Activated CD4-positive, alpha-beta T cell treated with anti-CD3 and anti-CD28 coated beads for 36 hours (primary cell): ENCODE measurements around the gene DIP2C. TPM values are rescaled to one million over a fixed set of nuclear protein-coding genes. Genes with fewer than 3 reads are reported as not detected.

Source experiments
- ATAC-seq: fragments of 200-7000 bp; cut with Tn5 transposase; one replicate; pipeline ENCODE4 v1.10.0; 2021; ENCODE audit warnings: mild to moderate bottlenecking, moderate library complexity
- CTCF ChIA-PET: fragments of 350-600 bp; sonication (Branson Sonifier 250); formaldehyde crosslinking; loops from one replicate; lab custom pipeline; 2021; ENCODE audit warnings: antibody characterized with exemption; lab: Charles Lee
- POLR2A ChIA-PET: fragments of 350-600 bp; sonication (Branson Sonifier 250); formaldehyde crosslinking; loops from one replicate; lab custom pipeline; 2021; ENCODE audit warnings: antibody characterized with exemption, inconsistent platforms; lab: Charles Lee
- DNase-seq: peaks from one replicate; pipeline ENCODE4 v3.0.0-alpha.2; 2020
- H3K27ac Mint-ChIP-seq: one replicate; pipeline ENCODE4 v1.8.0; 2021; ENCODE audit warnings: mixed read lengths
- H3K27me3 Mint-ChIP-seq: one replicate; pipeline ENCODE4 v1.8.0; 2021; ENCODE audit warnings: mixed read lengths
- H3K36me3 Mint-ChIP-seq: one replicate; pipeline ENCODE4 v1.8.0; 2021; ENCODE audit warnings: low read depth, mixed read lengths
- H3K4me1 Mint-ChIP-seq: one replicate; pipeline ENCODE4 v1.8.0; 2021; ENCODE audit warnings: mixed read lengths
- H3K4me3 Mint-ChIP-seq: one replicate; pipeline ENCODE4 v1.8.0; 2021; ENCODE audit warnings: mild to moderate bottlenecking, moderate library complexity, mixed read lengths
- H3K9me3 Mint-ChIP-seq: one replicate; pipeline ENCODE4 v1.8.0; 2021; ENCODE audit warnings: low read depth, mixed read lengths
- intact Hi-C, 2 experiments: fragments of 100-400 bp; cut with DNase I in 1 of 2; cut with micrococcal nuclease in 1 of 2; formaldehyde crosslinking; loops; one replicate each; pipeline versions ENCODE4 v1.14.2 to v1.15.1; 2022 to 2024; cut with DNase I, micrococcal nuclease
- total RNA-seq, 2 experiments: library from RNA; stranded (reverse); gene quantifications; one replicate each; pipeline ENCODE4 v1.2.3, GENCODE V29; 2021

The DIP2C gene
- total RNA-seq, 2 experiments from 2014 or later, result 0.76 to 0.94 TPM

DNA sequence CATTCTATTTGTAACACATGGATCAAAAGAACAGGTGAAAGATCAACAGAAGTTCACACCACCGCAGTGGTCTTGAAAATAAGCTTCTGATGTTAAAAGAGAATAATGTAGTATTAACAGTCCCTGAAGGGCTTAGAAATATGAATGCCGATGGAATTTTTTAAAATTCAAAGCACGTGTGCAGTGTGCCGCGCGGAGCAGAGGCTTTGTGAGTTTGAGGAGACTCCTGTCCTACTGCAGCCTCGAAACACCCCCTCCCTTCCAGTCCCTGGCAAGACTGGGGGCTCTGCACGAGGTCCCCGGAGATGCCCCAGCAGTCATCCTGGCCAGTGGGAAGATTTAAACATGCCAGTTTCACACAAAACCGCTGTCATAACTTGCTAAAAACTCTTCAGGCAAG, 196.6 kb downstream of the DIP2C start:
- no peak for ATAC-seq
- no peaks in the 10 kb centered on the region for H3K9me3 Mint-ChIP-seq
- H3K27ac Mint-ChIP-seq, result no peak overlapping the region
- H3K27me3 Mint-ChIP-seq, result peaks cover 5% of the 10 kb centered on the region
- no peaks in the 10 kb centered on the region for H3K36me3 Mint-ChIP-seq
- no peak overlapping the region for H3K4me3 Mint-ChIP-seq
- H3K4me1 Mint-ChIP-seq, result no peaks in the 10 kb centered on the region
- POLR2A ChIA-PET, result no interaction called here
- intact Hi-C loops, result no loop called here
- CTCF ChIA-PET, result interaction anchor here (0.9 kb wide), 1 partner anchor 20 kb away, joined by 3 read pairs; no protein-coding TSS in a partner anchor
- DNase-seq, result no peak

DNA sequence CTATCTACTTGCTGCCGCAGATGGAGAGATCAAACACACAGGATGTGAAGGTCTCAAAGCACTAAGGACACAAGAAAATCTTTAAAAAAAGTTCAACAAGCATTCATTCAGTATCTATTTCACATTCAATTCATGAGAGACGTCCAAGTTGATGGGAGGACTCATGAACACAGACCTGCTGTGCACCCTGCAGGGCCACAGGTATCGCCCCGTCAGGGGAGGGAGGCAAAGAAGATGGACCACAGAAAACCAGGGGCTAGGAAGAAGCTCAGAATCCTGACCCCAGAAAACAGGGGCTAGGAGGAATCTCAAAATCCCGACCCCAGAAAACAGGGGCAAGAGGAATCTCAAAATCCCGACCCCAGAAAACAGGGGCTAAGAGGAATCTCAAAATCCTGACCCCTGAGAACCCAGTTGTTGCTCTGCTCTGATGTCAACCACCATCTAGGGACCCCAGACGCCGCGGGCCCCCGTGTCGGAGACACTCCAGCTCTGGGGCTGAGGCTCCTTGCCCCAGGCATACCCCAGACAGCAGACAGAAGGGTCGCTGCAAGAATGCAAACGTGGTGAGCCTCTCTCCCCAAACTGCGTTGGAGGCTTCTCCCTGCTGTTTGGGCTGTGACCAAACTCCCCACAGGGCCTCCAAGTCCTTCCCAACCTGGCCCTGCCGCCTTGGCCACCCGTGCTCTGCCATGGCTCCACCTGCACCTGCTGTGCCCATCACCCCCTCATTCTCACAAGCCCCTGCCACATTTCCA, 197.6 kb downstream of the DIP2C start:
- Mint-ChIP-seq H3K36me3 (no peaks in the 10 kb centered on the region), H3K4me3 (no peak overlapping the region), H3K4me1 (no peaks in the 10 kb centered on the region), H3K27me3 (peaks cover 5% of the 10 kb centered on the region), H3K27ac (no peak overlapping the region), H3K9me3 (no peaks in the 10 kb centered on the region)
- intact Hi-C loops, result no loop called here
- ATAC-seq (no peak), DNase-seq (no peak)
- CTCF ChIA-PET, result interaction anchor here (0.7 kb wide), 1 partner anchor 19 kb away, joined by 3 read pairs; no protein-coding TSS in a partner anchor
- POLR2A ChIA-PET, result no interaction called here

DNA sequence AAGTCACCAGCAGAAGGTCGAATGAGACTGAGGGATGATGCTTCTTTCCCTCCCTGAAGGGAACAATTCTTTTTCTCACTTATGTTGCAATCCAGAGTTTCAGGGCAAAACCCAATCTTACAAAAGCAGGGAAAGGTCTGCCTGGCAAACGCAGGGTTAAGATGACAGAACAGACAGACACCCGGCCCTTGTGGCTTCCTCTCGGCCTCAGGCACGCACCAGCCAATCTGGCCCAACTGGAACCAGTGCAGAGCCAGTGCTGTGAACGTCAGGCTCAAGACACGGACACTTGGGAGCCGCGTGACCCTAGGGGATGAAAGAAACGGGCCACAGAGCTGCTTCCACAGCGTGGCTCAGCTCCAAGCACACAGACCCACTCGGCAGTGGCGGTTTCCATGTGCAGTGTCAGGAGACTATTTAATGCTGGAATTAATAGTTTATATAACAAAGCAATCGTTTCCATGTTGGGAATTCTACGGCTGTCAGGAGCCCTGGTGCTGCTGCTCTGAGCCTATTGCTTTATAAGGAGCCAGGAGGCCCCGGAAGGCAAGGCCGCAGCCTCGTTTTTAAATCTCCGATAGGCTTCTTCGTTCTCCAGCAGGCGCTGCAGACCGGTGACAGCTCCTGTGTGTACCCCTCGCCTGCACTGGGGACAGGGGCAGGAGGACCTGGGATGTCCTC, 198.4 kb downstream of the DIP2C start:
- Mint-ChIP-seq H3K9me3 (no peaks in the 10 kb centered on the region), H3K27me3 (peaks cover 5% of the 10 kb centered on the region), H3K36me3 (no peaks in the 10 kb centered on the region), H3K4me3 (no peak overlapping the region), H3K4me1 (peaks cover 1% of the 10 kb centered on the region), H3K27ac (no peak overlapping the region)
- DNase-seq (no peak), ATAC-seq (no peak)
- CTCF ChIA-PET, result interaction anchor here (0.7 kb wide), 1 partner anchor 20 kb away, joined by 3 read pairs; no protein-coding TSS in a partner anchor
- intact Hi-C loops, result no loop called here
- POLR2A ChIA-PET, result no interaction called here

DNA sequence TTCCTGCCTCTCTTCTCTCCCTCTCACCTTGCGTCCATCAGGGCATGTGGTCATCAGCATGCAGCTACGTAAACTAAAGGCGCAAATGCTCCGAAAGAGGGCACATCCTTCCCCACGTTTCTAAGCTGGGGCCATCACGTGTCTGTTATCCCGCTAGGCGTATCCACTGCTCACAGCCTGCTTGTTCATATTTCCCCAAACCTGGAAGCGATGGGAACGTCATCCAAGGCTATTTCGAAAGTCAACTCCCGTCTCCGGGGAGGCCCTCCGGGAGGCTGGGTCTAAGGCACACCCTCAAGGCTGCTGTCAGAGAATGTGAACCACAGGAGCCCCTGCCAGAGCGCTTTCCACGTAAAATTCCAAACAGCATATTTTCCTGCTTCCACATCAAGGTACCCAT, 199.2 kb downstream of the DIP2C start:
- Mint-ChIP-seq H3K27me3 (peaks cover 5% of the 10 kb centered on the region), H3K9me3 (no peaks in the 10 kb centered on the region), H3K27ac (no peak overlapping the region), H3K4me3 (no peak overlapping the region), H3K36me3 (no peaks in the 10 kb centered on the region), H3K4me1 (peaks cover 4% of the 10 kb centered on the region)
- POLR2A ChIA-PET, result no interaction called here
- CTCF ChIA-PET, result interaction anchor here (0.7 kb wide), 1 partner anchor 12 kb away, joined by 3 read pairs; no protein-coding TSS in a partner anchor
- DNase-seq (no peak), ATAC-seq (no peak)
- intact Hi-C loops, result no loop called here

DNA sequence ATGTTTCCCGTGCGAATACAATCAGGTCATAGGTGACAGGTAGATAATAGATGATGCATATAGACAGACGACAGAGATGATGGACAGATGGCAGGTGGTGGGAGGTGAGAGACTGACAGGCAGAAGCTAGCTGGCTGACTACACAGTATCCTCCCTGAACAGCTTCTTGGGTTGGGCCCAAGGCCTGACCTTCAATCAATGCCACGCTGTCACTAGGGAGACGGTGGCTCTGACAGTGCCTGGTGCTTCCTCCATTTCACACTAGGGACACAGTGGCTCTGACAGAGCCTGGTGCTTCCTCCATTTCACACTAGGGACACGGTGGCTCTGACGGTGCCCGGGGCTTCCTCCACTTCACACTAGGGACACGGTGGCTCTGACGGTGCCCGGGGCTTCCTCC, 200.1 kb downstream of the DIP2C start:
- no peaks in the 10 kb centered on the region for H3K9me3 Mint-ChIP-seq
- H3K4me1 Mint-ChIP-seq, result peaks cover 4% of the 10 kb centered on the region
- POLR2A ChIA-PET, result no interaction called here
- no peak overlapping the region for H3K4me3 Mint-ChIP-seq
- peaks cover 5% of the 10 kb centered on the region for H3K27me3 Mint-ChIP-seq
- intact Hi-C loops, result no loop called here
- ATAC-seq (no peak), DNase-seq (no peak)
- H3K36me3 Mint-ChIP-seq, result no peaks in the 10 kb centered on the region
- H3K27ac Mint-ChIP-seq, result no peak overlapping the region
- CTCF ChIA-PET, result interaction anchor here (0.7 kb wide), 1 partner anchor 20 kb away, joined by 4 read pairs; no protein-coding TSS in a partner anchor

DNA sequence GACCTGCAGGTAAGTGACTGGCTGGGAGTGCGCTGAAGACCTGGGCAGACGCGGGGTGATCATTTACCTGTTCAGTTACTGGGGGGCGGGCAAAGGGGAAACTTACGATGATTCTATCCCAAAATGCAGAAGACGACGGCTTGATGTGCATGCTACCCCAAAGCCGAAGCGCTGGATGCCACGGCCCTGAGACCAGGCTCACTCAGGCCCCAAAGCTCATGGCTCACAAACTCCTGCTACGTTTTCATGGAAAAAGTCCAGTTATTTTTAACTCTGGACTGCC, 200.6 kb downstream of the DIP2C start:
- no peaks in the 10 kb centered on the region for H3K9me3 Mint-ChIP-seq
- DNase-seq (no peak), ATAC-seq (no peak)
- peaks cover 5% of the 10 kb centered on the region for H3K27me3 Mint-ChIP-seq
- H3K4me1 Mint-ChIP-seq, result peaks cover 8% of the 10 kb centered on the region
- ChIA-PET CTCF (interaction anchor here (0.7 kb wide), 1 partner anchor 19 kb away, joined by 4 read pairs; no protein-coding TSS in a partner anchor), POLR2A (no interaction called here)
- H3K27ac Mint-ChIP-seq, result no peak overlapping the region
- intact Hi-C loops, result no loop called here
- H3K36me3 Mint-ChIP-seq, result no peaks in the 10 kb centered on the region
- H3K4me3 Mint-ChIP-seq, result no peak overlapping the region

DNA sequence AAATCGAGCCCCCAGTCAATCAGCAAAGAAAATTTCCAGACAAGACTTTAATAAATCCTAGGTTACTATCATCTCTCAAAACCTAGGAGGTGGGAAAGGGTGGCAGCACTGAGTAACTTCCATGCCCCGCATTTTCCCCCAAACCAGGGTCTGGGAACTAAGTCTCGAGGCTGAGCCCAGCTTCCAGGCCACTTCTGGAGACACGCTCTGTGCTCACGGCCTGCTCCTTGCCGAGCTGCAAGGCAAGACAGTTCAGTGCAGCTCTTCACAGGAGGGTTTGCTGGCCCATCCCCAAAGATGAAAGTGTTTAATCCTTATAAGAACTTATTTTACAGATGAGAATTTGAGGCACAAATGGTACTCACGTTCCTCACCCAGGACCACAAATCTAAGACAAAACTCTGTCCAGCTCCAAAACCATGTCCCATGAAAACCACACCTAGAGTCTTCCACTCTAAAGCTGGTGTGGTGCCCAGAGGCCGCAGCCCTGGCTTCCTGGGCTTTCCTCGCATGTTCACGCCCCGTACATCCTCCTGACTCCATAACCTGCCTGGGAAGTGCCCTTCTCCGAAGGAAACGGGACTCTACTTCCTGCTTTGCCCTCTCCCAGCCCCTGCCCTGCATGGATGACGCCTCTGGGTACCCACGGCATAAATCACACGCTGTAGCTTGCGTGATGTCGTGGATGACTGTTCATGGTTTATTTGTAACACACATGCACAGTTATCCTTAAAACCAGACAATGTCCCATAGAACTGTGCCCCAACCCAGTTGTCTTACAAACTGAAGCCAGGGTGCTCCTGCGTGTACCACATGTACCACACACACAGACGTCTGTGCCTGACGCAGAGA, 201.2 kb downstream of the DIP2C start:
- Mint-ChIP-seq H3K9me3 (no peaks in the 10 kb centered on the region), H3K4me1 (peaks cover 10% of the 10 kb centered on the region), H3K27me3 (peaks cover 5% of the 10 kb centered on the region), H3K36me3 (no peaks in the 10 kb centered on the region), H3K4me3 (no peak overlapping the region), H3K27ac (no peak overlapping the region)
- intact Hi-C loops, result no loop called here
- ATAC-seq (no peak), DNase-seq (no peak)
- ChIA-PET CTCF (interaction anchor here (0.7 kb wide), 2 partner anchors 19 to 250 kb away, joined by 3 to 4 read pairs; no protein-coding TSS in a partner anchor), POLR2A (no interaction called here)

DNA sequence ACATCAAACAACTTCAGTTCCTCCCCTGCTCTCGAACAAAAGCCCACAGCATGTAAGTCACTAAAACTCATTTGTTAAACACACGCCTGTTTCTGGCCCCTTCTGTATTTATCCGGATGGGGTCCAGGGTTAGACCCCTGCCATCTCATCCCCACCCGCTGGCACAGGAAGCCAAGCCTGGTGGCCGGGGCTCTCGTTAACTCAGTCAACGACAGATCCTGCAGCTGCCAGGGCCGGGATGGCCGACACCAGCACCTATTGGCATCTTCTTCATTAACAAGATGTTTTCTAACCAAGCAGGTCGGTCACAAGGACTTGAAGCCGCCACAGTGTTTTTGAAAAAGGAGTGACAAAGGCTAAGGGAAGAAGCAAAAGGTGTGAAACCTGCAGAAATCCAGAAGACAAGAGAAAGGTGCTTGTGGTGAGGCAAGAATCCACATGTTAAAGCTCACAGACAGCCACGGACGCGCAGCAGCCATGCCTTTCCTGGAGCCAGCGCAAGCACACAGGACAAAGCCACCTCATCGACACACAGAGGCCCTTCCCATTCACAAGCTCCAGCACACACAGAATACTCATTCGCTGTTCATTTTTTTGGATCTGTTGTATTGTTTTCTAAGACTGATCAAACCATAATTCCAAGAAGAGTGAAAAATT, 202.7 kb downstream of the DIP2C start:
- Mint-ChIP-seq H3K4me3 (peak overlapping the region; percentile 19), H3K27ac (peak overlapping the region; percentile 69), H3K4me1 (peaks cover 14% of the 10 kb centered on the region), H3K27me3 (no peaks in the 10 kb centered on the region), H3K36me3 (no peaks in the 10 kb centered on the region), H3K9me3 (no peaks in the 10 kb centered on the region)
- DNase-seq, result no peak
- CTCF ChIA-PET, result no interaction called here
- POLR2A ChIA-PET, result no interaction called here
- intact Hi-C loops, result no loop called here
- ATAC-seq, result no peak

DNA sequence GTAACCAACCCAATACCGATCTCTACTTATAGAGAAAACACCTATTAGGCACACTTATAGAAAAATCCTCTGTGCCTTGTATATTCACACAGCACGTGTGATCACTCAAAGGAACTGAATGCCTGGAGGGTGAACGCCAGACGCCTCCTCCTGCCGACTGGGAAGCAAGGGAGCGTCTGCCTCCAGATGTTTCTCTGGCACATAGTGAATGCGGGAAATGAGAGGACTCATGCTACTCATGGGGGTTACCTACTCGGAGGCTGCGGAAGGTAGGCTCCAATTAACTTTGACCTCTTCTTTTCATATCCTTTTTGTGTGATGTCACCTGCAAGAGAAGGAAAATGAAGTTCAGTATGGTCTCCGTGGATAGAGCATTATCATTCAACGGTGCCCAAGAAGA, 203.3 kb downstream of the DIP2C start:
- ATAC-seq (no peak), DNase-seq (no peak)
- peak overlapping the region; percentile 75 for H3K4me3 Mint-ChIP-seq
- intact Hi-C loops, result no loop called here
- peaks cover 14% of the 10 kb centered on the region for H3K4me1 Mint-ChIP-seq
- H3K36me3 Mint-ChIP-seq, result no peaks in the 10 kb centered on the region
- peak overlapping the region; percentile 69 for H3K27ac Mint-ChIP-seq
- H3K9me3 Mint-ChIP-seq, result no peaks in the 10 kb centered on the region
- CTCF ChIA-PET, result interaction anchor here (1.0 kb wide), 1 partner anchor 114 kb away, joined by 3 read pairs; no protein-coding TSS in a partner anchor
- POLR2A ChIA-PET, result no interaction called here
- no peaks in the 10 kb centered on the region for H3K27me3 Mint-ChIP-seq

DNA sequence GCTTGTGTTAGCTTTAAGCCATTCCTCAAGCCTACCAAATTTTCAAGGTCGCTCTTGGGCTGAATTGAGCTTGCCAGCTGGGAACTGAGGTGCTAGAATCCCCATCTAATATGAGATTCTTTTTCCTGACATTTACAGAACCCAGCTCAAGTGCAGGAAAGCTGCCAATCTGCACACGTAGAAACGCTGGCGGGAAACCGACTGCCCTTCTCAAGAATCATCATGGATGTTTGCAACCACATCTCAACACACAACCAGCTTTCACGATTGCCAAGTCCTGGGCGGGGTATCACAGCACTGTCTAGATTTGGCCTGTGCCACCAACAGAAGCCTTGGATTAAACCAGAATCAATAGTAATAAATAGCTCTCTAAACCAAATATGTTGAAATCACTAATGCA, 203.7 kb downstream of the DIP2C start:
- H3K4me3 Mint-ChIP-seq, result peak overlapping the region; percentile 75
- H3K36me3 Mint-ChIP-seq, result no peaks in the 10 kb centered on the region
- no peaks in the 10 kb centered on the region for H3K27me3 Mint-ChIP-seq
- intact Hi-C loops, result no loop called here
- H3K4me1 Mint-ChIP-seq, result peaks cover 14% of the 10 kb centered on the region
- no peaks in the 10 kb centered on the region for H3K9me3 Mint-ChIP-seq
- H3K27ac Mint-ChIP-seq, result peak overlapping the region; percentile 65
- ATAC-seq (no peak), DNase-seq (no peak)
- CTCF ChIA-PET, result interaction anchor here (0.6 to 1.0 kb wide), 2 partner anchors 114 to 238 kb away, joined by 3 read pairs; no protein-coding TSS in a partner anchor
- POLR2A ChIA-PET, result no interaction called here
